Kidney epithelial cell (primary cell): ENCODE measurements around the gene LCE1E. TPM values are rescaled to one million over a fixed set of nuclear protein-coding genes. Genes with fewer than 3 reads are reported as not detected.

Experiments used
- DNase-seq: peaks from one replicate; pipeline ENCODE4 v3.0.0-alpha.2; 2010; ENCODE audit warnings: low read depth
- H3K27me3 ChIP-seq: 2 replicates; pipeline ENCODE4 v1.6.0; 2011; ENCODE audit warnings: low read length; ENCODE audit not compliant: control insufficient read depth, insufficient read depth
- H3K36me3 ChIP-seq: 2 replicates; pipeline ENCODE4 v1.5.1; 2011; ENCODE audit warnings: low read length; ENCODE audit not compliant: control insufficient read depth, insufficient read depth
- H3K4me3 ChIP-seq: 2 replicates; pipeline ENCODE4 v1.5.1; 2011; ENCODE audit warnings: low read depth, mild to moderate bottlenecking, control low read depth, low read length
- CTCF ChIP-seq: IDR thresholded peaks from 2 replicates; pipeline ENCODE4 v1.5.1; 2011; ENCODE audit warnings: mild to moderate bottlenecking, moderate library complexity, low read length, control low read depth, inconsistent platforms; ENCODE audit not compliant: insufficient read depth, poor library complexity, severe bottlenecking
- total RNA-seq: library from RNA; depleted of rRNA; stranded (reverse); fragments of >200 nt; gene quantifications from 2 replicates; pipeline ENCODE4 v1.2.3, GENCODE V29; 2015

Gene LCE1E
- total RNA-seq, 1 donor from 2014 or later, result not detected

GRCh38 chr1:152770411-152770810 is 15.6 kb upstream of the LCE1E start:
- TF ChIP-seq CTCF, result no peak
- Histone ChIP-seq H3K36me3 (no peaks in the 10 kb centered on the region), H3K27me3 (no peaks in the 10 kb centered on the region), H3K4me3 (no peak overlapping the region)
- DNase-seq, result no peak

GRCh38 chr1:152774875-152775274 is 11.2 kb upstream of the LCE1E start, which contains the start of gene LCE1F:
TSS of gene LCE1F (plus strand) at chr1:152775140. CDS start at chr1:152776372, 1,232 bp downstream.
- no peak for DNase-seq
- TF ChIP-seq CTCF, result no peak

GRCh38 chr1:152776361-152776760 is 9.7 kb upstream of the LCE1E start:
- DNase-seq, result no peak
- no peak for TF ChIP-seq CTCF
- H3K27me3 ChIP-seq, result no peaks in the 10 kb centered on the region

More at GRCh38 chr1:152774875-152775274, 11.2 kb upstream of the LCE1E start, which contains the start of gene LCE1F:
- H3K4me3 ChIP-seq, result no peak within 1 kb of the TSS
- no peaks in the 10 kb centered on the region for H3K36me3 ChIP-seq
- H3K27me3 ChIP-seq, result no peaks in the 10 kb centered on the region

GRCh38 chr1:152777510-152778137 is 8.4 kb upstream of the LCE1E start:
- no peak for DNase-seq
- H3K36me3 ChIP-seq, result no peaks in the 10 kb centered on the region
- no peak overlapping the region for H3K4me3 ChIP-seq
- TF ChIP-seq CTCF, result peak; percentile 37
- no peaks in the 10 kb centered on the region for H3K27me3 ChIP-seq

More at GRCh38 chr1:152776361-152776760, 9.7 kb upstream of the LCE1E start:
- Histone ChIP-seq H3K36me3 (no peaks in the 10 kb centered on the region), H3K4me3 (no peak overlapping the region)

GRCh38 chr1:152783095-152783494 is 3.0 kb upstream of the LCE1E start:
- Histone ChIP-seq H3K27me3 (no peaks in the 10 kb centered on the region), H3K36me3 (no peaks in the 10 kb centered on the region), H3K4me3 (no peak overlapping the region)
- TF ChIP-seq CTCF, result no peak
- no peak for DNase-seq

GRCh38 chr1:152795686-152796085 is 9.6 kb downstream of the LCE1E start:
- Histone ChIP-seq H3K4me3 (no peak overlapping the region), H3K27me3 (no peaks in the 10 kb centered on the region), H3K36me3 (no peaks in the 10 kb centered on the region)
- DNase-seq, result no peak
- no peak for TF ChIP-seq CTCF
